DND-41 (cell line): Measurements from ENCODE around the gene PGPEP1.

Experiments used
- CTCF ChIP-seq: IDR thresholded peaks from 2 replicates; pipeline ENCODE4 v1.5.1; 2012; ENCODE audit warnings: borderline replicate concordance, low read length, moderate library complexity, mild to moderate bottlenecking; ENCODE audit not compliant: poor library complexity, severe bottlenecking; ENCODE audit errors: extremely low read depth
- EZH2 ChIP-seq: IDR thresholded peaks from 3 replicates; pipeline ENCODE4 v1.6.1; 2012; ENCODE audit warnings: borderline replicate concordance, low read depth, mild to moderate bottlenecking, moderate library complexity, low read length, inconsistent platforms; ENCODE audit not compliant: severe bottlenecking

GRCh38 chr19:18388100-18388959 is 47.9 kb downstream of the PGPEP1 start:
- TF ChIP-seq CTCF = peak; percentile 100
- peak; percentile 70 for TF ChIP-seq EZH2
